Measurements from ENCODE around the gene GABARAP.

DNA sequence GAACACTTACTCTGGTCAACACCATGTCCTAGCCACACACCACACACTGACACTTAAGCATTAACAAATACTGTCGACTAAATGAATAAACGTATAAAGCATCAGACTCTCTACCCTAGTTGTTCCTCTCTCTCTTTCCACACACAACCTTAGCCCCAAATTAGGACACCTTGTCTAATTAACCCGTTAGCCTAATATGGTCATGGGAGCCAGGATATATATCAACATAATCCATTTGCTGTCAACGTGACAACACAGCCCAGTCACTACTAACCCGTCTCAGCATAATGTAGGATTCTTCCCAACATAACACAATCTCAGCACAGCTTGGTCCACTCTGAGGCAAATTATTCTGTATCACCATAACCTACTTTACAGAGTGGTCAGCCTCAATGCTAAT, 10.1 kb downstream of the GABARAP start:
- TF ChIP-seq POLR2A (IDR thresholded peaks at IDR 0.05): no peak
- TF ChIP-seq, protein P1, sequence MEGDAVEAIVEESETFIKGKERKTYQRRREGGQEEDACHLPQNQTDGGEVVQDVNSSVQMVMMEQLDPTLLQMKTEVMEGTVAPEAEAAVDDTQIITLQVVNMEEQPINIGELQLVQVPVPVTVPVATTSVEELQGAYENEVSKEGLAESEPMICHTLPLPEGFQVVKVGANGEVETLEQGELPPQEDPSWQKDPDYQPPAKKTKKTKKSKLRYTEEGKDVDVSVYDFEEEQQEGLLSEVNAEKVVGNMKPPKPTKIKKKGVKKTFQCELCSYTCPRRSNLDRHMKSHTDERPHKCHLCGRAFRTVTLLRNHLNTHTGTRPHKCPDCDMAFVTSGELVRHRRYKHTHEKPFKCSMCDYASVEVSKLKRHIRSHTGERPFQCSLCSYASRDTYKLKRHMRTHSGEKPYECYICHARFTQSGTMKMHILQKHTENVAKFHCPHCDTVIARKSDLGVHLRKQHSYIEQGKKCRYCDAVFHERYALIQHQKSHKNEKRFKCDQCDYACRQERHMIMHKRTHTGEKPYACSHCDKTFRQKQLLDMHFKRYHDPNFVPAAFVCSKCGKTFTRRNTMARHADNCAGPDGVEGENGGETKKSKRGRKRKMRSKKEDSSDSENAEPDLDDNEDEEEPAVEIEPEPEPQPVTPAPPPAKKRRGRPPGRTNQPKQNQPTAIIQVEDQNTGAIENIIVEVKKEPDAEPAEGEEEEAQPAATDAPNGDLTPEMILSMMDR (IDR thresholded peaks at IDR 0.05): no peak

Measured in thyroid gland (tissue), 4 donors.